Stomach (tissue), 9 donors: ENCODE measurements around the gene CWC15. TPM values are rescaled to one million over a fixed set of nuclear protein-coding genes. Genes with fewer than 3 reads are reported as not detected.

Experiments used
- DNase-seq, 2 donors: peaks; one replicate each; pipeline versions ENCODE4 v3.0.0 to v3.0.0-alpha.2; 2013 to 2019
- H3K27ac ChIP-seq, 5 donors: fragments of 200-600 bp in 4 of 5; sonication (generic) in 4 of 5; one replicate each; pipeline ENCODE4 v1.5.1; 2013 to 2019; ENCODE audit warnings: mild to moderate bottlenecking in 1 of 5, moderate library complexity in 1 of 5
- H3K27me3 ChIP-seq, 3 donors: fragments of 200-600 bp; sonication (generic); one replicate each; pipeline ENCODE4 v1.5.1; 2017 to 2019; ENCODE audit warnings: mixed run types in 1 of 3
- H3K36me3 ChIP-seq, 4 donors: fragments of 200-600 bp; sonication (generic); 1 replicate in 3 of 4; 2 replicates in 1 of 4; pipeline ENCODE4 v1.5.1; 2016 to 2019
- H3K4me1 ChIP-seq, 4 donors: fragments of 200-600 bp; sonication (generic); one replicate each; pipeline ENCODE4 v1.5.1; 2016 to 2019
- H3K4me3 ChIP-seq, 4 donors: fragments of 200-600 bp; sonication (generic) in 3 of 4; one replicate each; pipeline ENCODE4 v1.5.1; 2016 to 2019; ENCODE audit warnings: mild to moderate bottlenecking in 1 of 4
- H3K9me3 ChIP-seq, 4 donors: fragments of 200-600 bp; sonication (generic); one replicate each; pipeline ENCODE4 v1.5.1; 2016 to 2019
- EP300 ChIP-seq: sonication (generic); formaldehyde crosslinking; IDR thresholded peaks from one replicate; pipeline ENCODE4 v1.6.1; 2017; ENCODE audit warnings: antibody characterized with exemption
- POLR2A ChIP-seq, 4 donors: fragments of 450-650 bp; IDR thresholded peaks; one replicate each; pipeline ENCODE4 v1.6.1; 2016; ENCODE audit warnings: antibody characterized with exemption in 4 of 4, control low read depth in 2 of 4, mild to moderate bottlenecking in 1 of 4, moderate library complexity in 1 of 4
- POLR2AphosphoS5 ChIP-seq, 3 donors: sonication (generic); formaldehyde crosslinking; IDR thresholded peaks; one replicate each; pipeline ENCODE4 v1.6.1; 2016; ENCODE audit warnings: antibody characterized with exemption in 3 of 3
- WGBS, 5 donors: extraction: QIAGEN DNeasy Blood & Tissue Kit in 3 of 5; methylation state at CpG; one replicate each; pipeline versions ENCODE4 v1.1.5 to v1.1.7; 2013 to 2018; 5-methylcytosine and 5-hydroxymethylcytosine counted together
- intact Hi-C: fragments of 100-400 bp; cut with DNase I; formaldehyde crosslinking; loops from one replicate; pipeline ENCODE4 v1.15.1; 2023; ENCODE audit warnings: low total_unique reads
- polyA plus RNA-seq, 3 donors: library from polyadenylated mRNA; stranded (reverse); fragments of 200-250 nt; gene quantifications; one replicate each; pipeline ENCODE4 v1.2.3, GENCODE V29; 2013
- total RNA-seq, 5 donors: library from RNA; depleted of rRNA; stranded (reverse); fragments of >200 nt; gene quantifications; one replicate each; pipeline versions ENCODE4 v1.1.0 to v1.2.3, GENCODE V29; 2014 to 2016
- TF ChIP-seq, protein P1 (sequence below), 7 experiments: fragments of 450-650 bp in 4 of 7; fragments of 200-600 bp in 3 of 7; sonication (generic) in 3 of 7; IDR thresholded peaks; one replicate each; pipeline ENCODE4 v1.5.1; 2016 to 2019; ENCODE audit warnings: antibody characterized with exemption in 7 of 7, control low read depth in 2 of 7, mild to moderate bottlenecking in 1 of 7
- donor health status: healthy with polysubstance abuse.
- donor health status: Bipolar disorder and iron deficiency.
- donor health status: healthy.

The CWC15 gene
- total and polyA plus RNA-seq, 8 donors = 8.2 to 88.9 (median 45.4) TPM

DNA sequence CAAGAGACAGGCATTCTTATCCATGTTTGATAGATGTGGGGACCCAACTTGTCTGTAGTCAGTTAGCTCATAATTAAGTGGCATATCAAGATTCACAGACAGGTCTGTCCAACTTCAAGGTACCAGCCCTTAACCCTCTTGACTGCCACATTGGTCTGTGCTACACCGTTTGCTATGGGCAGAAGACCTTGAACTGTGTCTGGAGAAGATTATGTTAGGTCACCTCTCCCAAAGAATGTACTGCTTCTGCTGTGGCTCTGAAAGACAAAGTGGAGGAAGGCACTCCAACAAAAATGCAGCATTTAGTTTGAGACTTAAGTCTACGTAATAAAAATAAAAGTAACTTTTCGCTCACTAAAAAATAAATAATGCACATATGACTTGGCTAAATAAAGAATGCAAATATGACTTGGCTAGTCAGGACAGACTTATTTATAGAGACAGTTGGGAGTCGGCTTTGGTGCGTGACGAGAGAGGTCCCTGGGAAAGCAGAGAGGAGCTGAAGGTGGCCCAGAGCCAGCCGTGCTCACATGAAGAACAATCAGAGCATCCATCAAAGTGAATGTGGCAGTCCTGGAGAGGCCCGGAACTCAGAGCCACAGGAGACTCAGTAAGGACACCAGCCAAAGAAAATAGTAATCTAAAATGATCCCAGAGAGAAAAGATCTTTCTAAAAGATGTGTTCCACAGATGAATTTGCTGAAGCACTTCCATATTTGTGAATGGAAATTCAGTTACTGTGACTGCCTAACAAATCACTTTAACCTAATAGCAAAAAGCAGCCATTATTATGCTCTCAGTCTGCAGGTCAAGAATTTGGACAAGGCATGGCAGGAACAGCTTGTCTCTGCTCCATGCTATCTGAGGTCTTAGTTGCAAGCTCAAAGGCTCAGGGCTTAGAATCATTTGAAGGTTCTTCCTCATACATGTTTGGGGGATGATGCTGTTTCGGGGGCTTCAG, 35.0 kb downstream of the CWC15 start:
- peaks cover 0 to 7% (median 2%) of the 10 kb centered on the region in 4 donors for H3K4me1 ChIP-seq
- H3K27me3 ChIP-seq = no peaks in the 10 kb centered on the region
- peak in 1 of 2 donors; percentile 86 for DNase-seq
- no peaks in the 10 kb centered on the region for H3K9me3 ChIP-seq
- H3K36me3 ChIP-seq = no peaks in the 10 kb centered on the region
- WGBS, 5 donors = 35 to 49% (median 46%) methylated on average over 9 of the region's 9 CpGs
- H3K4me3 ChIP-seq = no peak overlapping the region
- no peak for TF ChIP-seq POLR2AphosphoS5 (IDR thresholded peaks at IDR 0.05)
- no peak for TF ChIP-seq EP300
- TF ChIP-seq, protein P1, sequence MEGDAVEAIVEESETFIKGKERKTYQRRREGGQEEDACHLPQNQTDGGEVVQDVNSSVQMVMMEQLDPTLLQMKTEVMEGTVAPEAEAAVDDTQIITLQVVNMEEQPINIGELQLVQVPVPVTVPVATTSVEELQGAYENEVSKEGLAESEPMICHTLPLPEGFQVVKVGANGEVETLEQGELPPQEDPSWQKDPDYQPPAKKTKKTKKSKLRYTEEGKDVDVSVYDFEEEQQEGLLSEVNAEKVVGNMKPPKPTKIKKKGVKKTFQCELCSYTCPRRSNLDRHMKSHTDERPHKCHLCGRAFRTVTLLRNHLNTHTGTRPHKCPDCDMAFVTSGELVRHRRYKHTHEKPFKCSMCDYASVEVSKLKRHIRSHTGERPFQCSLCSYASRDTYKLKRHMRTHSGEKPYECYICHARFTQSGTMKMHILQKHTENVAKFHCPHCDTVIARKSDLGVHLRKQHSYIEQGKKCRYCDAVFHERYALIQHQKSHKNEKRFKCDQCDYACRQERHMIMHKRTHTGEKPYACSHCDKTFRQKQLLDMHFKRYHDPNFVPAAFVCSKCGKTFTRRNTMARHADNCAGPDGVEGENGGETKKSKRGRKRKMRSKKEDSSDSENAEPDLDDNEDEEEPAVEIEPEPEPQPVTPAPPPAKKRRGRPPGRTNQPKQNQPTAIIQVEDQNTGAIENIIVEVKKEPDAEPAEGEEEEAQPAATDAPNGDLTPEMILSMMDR (IDR thresholded peaks at IDR 0.05) = no peak
- TF ChIP-seq POLR2A (IDR thresholded peaks at IDR 0.05) = no peak
- intact Hi-C loops = no loop called here
- peak overlapping the region in 3 of 5 donors; percentile 50 to 57 (median 55) for H3K27ac ChIP-seq

DNA sequence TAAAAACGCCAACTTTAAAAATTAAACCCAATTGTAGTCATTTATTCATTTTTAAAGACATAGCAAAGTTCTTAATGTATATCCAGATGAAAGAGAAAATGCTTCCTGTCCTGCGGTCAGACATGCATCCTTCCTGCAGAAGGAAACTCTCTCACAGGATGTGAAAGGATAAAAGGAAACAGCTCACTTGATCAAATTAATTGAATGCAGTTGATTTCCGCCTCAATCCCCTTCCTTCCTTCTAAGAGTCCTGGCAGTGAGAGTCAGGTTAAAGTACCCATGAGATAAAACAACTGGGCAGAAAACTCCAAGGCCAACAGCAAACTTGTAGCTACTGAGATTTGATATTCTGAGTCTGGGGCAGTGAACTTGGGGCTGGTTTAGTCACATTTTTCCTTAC, 38.5 kb downstream of the CWC15 start:
- 75 to 87% (median 82%) methylated on average over 3 of the region's 3 CpGs for WGBS, 5 donors
- DNase-seq = no peak
- intact Hi-C loops = no loop called here
- no peaks in the 10 kb centered on the region for H3K27me3 ChIP-seq
- no peak overlapping the region for H3K4me3 ChIP-seq
- H3K9me3 ChIP-seq = no peaks in the 10 kb centered on the region
- H3K4me1 ChIP-seq = peaks cover 0 to 7% (median 2%) of the 10 kb centered on the region in 4 donors
- TF ChIP-seq EP300 = no peak
- H3K27ac ChIP-seq = no peak overlapping the region
- H3K36me3 ChIP-seq = no peaks in the 10 kb centered on the region

DNA sequence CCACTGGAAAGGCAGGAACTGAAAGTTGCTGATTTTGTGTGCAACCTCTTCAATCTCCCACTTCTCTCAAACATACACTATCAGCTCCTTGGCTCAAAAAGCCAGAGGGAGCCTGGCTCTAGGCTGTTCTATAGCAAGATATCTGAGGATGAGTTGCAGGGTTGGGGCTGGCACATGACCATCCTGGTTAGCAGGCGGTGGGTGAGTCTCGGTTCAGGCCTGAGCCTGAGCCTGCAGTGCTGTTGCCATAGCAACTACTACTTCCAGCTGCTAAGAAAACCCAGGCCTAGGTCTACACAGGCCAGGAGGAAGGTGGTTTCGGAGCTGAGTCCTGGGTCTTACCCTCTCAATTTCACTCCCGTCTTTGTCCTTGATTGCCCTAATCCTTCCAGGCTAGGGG, 39.0 kb downstream of the CWC15 start:
- 67 to 77% (median 74%) methylated on average over 4 of the region's 4 CpGs for WGBS, 5 donors
- H3K9me3 ChIP-seq = no peaks in the 10 kb centered on the region
- no peaks in the 10 kb centered on the region for H3K27me3 ChIP-seq
- intact Hi-C loops = no loop called here
- no peak for TF ChIP-seq POLR2AphosphoS5 (IDR thresholded peaks at IDR 0.05)
- TF ChIP-seq EP300 = no peak
- no peak for TF ChIP-seq POLR2A (IDR thresholded peaks at IDR 0.05)
- TF ChIP-seq, protein P1 (IDR thresholded peaks at IDR 0.05) = no peak
- peak in 1 of 2 donors; percentile 39 for DNase-seq
- H3K27ac ChIP-seq = peak overlapping the region in 2 of 5 donors; percentile 34 to 50
- no peak overlapping the region for H3K4me3 ChIP-seq
- H3K36me3 ChIP-seq = no peaks in the 10 kb centered on the region
- H3K4me1 ChIP-seq = peaks cover 0 to 7% (median 2%) of the 10 kb centered on the region in 4 donors

DNA sequence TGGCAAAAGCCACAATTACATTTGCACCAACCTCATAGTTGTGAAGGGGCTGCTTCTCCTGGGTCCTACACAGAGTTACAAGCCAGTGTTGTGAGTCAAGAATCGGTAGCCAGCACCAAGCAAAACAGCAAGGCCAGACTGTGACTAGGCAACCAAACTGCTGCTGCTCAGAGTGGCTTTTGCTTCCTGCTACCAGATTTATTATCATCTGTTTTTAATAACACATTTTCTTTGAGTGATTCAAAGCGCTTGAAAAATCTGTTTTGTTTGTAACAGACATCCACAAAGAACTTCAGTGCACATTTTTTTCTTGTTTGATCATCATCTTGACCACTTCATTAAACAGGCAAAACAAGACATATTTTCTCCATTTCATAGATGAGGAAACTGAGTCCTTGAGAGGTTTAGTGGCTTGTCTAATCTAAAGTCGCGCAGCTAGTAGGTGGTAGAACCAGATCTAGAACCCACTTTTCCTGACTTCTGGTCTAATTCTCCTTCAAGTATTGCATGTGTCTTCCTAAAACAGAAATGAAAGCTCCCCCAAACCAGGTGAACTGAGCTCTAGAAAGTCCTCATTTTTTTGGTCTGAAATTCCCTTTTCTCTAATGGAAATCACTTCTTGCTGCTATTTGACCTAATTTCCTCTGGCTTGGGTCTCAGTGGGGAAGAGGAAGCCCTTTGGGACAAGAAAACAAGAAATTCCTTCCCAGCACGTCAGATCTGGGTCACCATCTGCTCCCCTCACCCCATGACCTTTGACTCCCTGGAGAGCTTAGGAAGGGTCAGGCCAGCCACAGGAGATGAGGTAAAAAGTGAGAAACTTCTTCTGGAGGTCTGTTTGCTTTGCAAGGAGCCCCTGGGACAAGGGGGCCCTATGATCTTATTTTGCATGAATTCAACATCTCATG, 39.9 kb downstream of the CWC15 start:
- TF ChIP-seq, protein P1 (IDR thresholded peaks at IDR 0.05) = no peak
- no peak for TF ChIP-seq POLR2A (IDR thresholded peaks at IDR 0.05)
- TF ChIP-seq EP300 = no peak
- TF ChIP-seq POLR2AphosphoS5 (IDR thresholded peaks at IDR 0.05) = no peak
- Histone ChIP-seq H3K36me3 (no peaks in the 10 kb centered on the region), H3K27me3 (no peaks in the 10 kb centered on the region), H3K4me1 (peaks cover 0 to 5% (median 1%) of the 10 kb centered on the region in 4 donors), H3K27ac (peak overlapping the region in 4 of 5 donors; percentile 34 to 55 (median 48)), H3K4me3 (no peak overlapping the region), H3K9me3 (no peaks in the 10 kb centered on the region)
- intact Hi-C loops = no loop called here
- WGBS, 5 donors = 46 to 67% (median 62%) methylated on average over 5 of the region's 5 CpGs
- peak in 1 of 2 donors; percentile 46 for DNase-seq
